Ovary (tissue), 3 donors: ENCODE data around the gene COX7C.

ENCODE experiments used
- CTCF ChIP-seq, 3 donors: fragments of 450-650 bp in 2 of 3; fragments of 200-600 bp in 1 of 3; IDR thresholded peaks; one replicate each; pipeline versions ENCODE4 v1.5.1 to v1.8.0; 2016 to 2022; ENCODE audit warnings: antibody characterized with exemption in 3 of 3, mild to moderate bottlenecking in 1 of 3
- POLR2A ChIP-seq: fragments of 450-650 bp; IDR thresholded peaks from one replicate; pipeline ENCODE4 v1.6.1; 2017; ENCODE audit warnings: antibody characterized with exemption, mild to moderate bottlenecking, moderate library complexity
- donor health status: DM: no; HTN: no; CAD: no.

DNA sequence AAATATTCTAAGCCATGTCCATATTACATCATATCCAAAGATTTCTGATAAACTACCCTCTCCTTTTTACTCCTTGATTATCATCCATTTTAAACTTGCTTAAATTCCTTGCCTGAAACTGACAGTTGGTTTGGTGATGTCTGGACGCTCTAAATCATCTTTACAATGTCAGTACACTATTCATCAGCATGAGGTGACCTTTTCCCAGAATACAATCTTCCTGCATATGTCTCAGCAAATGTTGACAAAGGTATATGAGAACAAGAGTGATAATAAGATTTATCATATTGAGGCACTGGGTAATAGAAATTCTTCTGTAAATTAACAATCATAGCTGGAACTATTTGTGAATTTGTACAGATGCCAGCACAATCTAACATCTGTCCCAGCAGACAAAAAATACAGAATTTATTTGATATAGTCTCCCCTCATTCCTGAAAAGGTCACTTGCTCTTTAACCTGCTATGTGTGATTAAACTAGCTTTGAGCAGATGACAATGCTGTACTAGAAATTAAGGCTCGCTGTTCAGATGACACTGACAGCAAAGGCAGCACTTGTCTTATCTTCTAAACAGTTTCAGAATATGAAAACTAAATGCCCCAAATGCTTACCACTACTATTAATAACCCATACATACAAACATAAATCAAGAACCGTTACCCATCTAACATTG, 32.2 kb downstream of the COX7C start:
- TF ChIP-seq CTCF (IDR thresholded peaks at IDR 0.05) = no peak
- TF ChIP-seq POLR2A = no peak
